Measurements from ENCODE around the gene MSLN. TPM values are rescaled to one million over a fixed set of nuclear protein-coding genes. Genes with fewer than 3 reads are reported as not detected.

The MSLN gene
- total and polyA plus RNA-seq, 2 donors (not counting 3 experiments of a cell fraction or from before 2014, with no cell fraction given) = not detected

- H3K4me2 ChIP-seq (ENCODE audit: insufficient read depth, low read length) = no peak overlapping the region
- no peak overlapping the region for H2AFZ ChIP-seq (ENCODE audit: low read depth, low read length)
- no peaks in the 10 kb centered on the region for H3K79me2 ChIP-seq (ENCODE audit: control insufficient read depth, insufficient read depth, low read length)
- H3K9ac ChIP-seq (replicated peaks; ENCODE audit: extremely low read depth, insufficient read depth, low read length) = no peak overlapping the region
- TF ChIP-seq POLR2AphosphoS5 (IDR thresholded peaks at IDR 0.05; ENCODE audit: insufficient read depth, low read depth, low read length) (no peak), POLR2A (IDR thresholded peaks at IDR 0.05; ENCODE audit: low read depth, low read length) (no peak), CTCF (IDR thresholded peaks at IDR 0.05; ENCODE audit: extremely low read depth in 1 of 2, insufficient read depth in 1 of 2, low read depth in 1 of 2, low read length in 2 of 2) (no peak), MYC (IDR thresholded peaks at IDR 0.05; ENCODE audit: low read depth, low read length) (no peak), GATA2 (IDR thresholded peaks at IDR 0.05; ENCODE audit: insufficient read depth, insufficient read length, low read depth, low read length) (no peak), MAX (IDR thresholded peaks at IDR 0.05; ENCODE audit: insufficient read depth, insufficient read length) (no peak), EZH2 (IDR thresholded peaks at IDR 0.05; ENCODE audit: borderline replicate concordance, low read depth, low read length, severe bottlenecking) (no peak), JUN (IDR thresholded peaks at IDR 0.05; ENCODE audit: borderline replicate concordance, insufficient read depth, insufficient read length, low read depth) (no peak), FOS (IDR thresholded peaks at IDR 0.05; ENCODE audit: borderline replicate concordance, insufficient read depth, low read length) (no peak)
- POLR2A ChIA-PET = no interaction called here
- H3K4me1 ChIP-seq (ENCODE audit: control insufficient read depth, extremely low read depth, insufficient read depth, low read length) = no peaks in the 10 kb centered on the region
- dilution Hi-C loops (cut with MboI; ENCODE audit: extremely low pct_ligation_motif_present, low sequenced_read_pairs) (no loop called here), intact Hi-C loops (cut with micrococcal nuclease) (no loop called here)
- no TSS peak for BruUV-seq (replicated peaks)
- no peak overlapping the region for H3K27ac ChIP-seq (ENCODE audit: insufficient read depth, low read depth, low read length)
- DNase-seq (ENCODE audit: low read depth, low spot score) (no peak), FAIRE-seq (no peak)
- CTCF ChIA-PET = no interaction called here
- H3K4me3 ChIP-seq (replicated peaks in 1 of 3; ENCODE audit: insufficient read depth in 1 of 3, low read depth in 1 of 3, low read length in 3 of 3) = no peak overlapping the region
- H3K27me3 ChIP-seq (ENCODE audit: control insufficient read depth in 2 of 2, insufficient read depth in 2 of 2, low read length in 2 of 2) = no peaks in the 10 kb centered on the region
- no peaks in the 10 kb centered on the region for H3K9me3 ChIP-seq (replicated peaks; ENCODE audit: control insufficient read depth, insufficient read depth, low read length)
- H4K20me1 ChIP-seq (replicated peaks; ENCODE audit: control insufficient read depth, extremely low read depth, insufficient read depth, low read length) = no peaks in the 10 kb centered on the region
- no peaks in the 10 kb centered on the region for H3K36me3 ChIP-seq (ENCODE audit: control insufficient read depth in 2 of 2, extremely low read depth in 1 of 2, insufficient read depth in 2 of 2, low read length in 2 of 2)
- no peaks in the 10 kb centered on the region for H3K9me1 ChIP-seq (replicated peaks; ENCODE audit: control insufficient read depth, extremely low read depth, insufficient read depth, low read length)
Observed at GRCh38 chr16:766008-766819, 5.7 kb downstream of the MSLN start.

Measured in endothelial cell of umbilical vein (primary cell).